D721Med (cell line): ENCODE data around the gene EGFL7.

Experiments
- DNase-seq: peaks from one replicate; pipeline ENCODE4 v3.0.0; 2011; ENCODE audit warnings: low spot score; ENCODE audit not compliant: insufficient read length
- FAIRE-seq: peaks from 2 replicates; lab custom pipeline; 2011; peaks lifted over from hg19 to GRCh38; lab: Jason Lieb, UNC
- TF ChIP-seq, protein P1 (sequence below): IDR thresholded peaks from 2 replicates; pipeline ENCODE4 v1.5.1; 2012; ENCODE audit warnings: mild to moderate bottlenecking, control low read depth; ENCODE audit not compliant: insufficient read depth; ENCODE audit errors: missing control alignments

Gene EGFL7

GRCh38 chr9:136646827-136647711 is 15.6 kb upstream of the EGFL7 start:
- DNase-seq (no peak), FAIRE-seq (no peak)
- TF ChIP-seq, protein P1, sequence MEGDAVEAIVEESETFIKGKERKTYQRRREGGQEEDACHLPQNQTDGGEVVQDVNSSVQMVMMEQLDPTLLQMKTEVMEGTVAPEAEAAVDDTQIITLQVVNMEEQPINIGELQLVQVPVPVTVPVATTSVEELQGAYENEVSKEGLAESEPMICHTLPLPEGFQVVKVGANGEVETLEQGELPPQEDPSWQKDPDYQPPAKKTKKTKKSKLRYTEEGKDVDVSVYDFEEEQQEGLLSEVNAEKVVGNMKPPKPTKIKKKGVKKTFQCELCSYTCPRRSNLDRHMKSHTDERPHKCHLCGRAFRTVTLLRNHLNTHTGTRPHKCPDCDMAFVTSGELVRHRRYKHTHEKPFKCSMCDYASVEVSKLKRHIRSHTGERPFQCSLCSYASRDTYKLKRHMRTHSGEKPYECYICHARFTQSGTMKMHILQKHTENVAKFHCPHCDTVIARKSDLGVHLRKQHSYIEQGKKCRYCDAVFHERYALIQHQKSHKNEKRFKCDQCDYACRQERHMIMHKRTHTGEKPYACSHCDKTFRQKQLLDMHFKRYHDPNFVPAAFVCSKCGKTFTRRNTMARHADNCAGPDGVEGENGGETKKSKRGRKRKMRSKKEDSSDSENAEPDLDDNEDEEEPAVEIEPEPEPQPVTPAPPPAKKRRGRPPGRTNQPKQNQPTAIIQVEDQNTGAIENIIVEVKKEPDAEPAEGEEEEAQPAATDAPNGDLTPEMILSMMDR = no peak

- FAIRE-seq = no peak
- no peak for DNase-seq
Observed at GRCh38 chr9:136648751-136649150, 14.0 kb upstream of the EGFL7 start.

DNA sequence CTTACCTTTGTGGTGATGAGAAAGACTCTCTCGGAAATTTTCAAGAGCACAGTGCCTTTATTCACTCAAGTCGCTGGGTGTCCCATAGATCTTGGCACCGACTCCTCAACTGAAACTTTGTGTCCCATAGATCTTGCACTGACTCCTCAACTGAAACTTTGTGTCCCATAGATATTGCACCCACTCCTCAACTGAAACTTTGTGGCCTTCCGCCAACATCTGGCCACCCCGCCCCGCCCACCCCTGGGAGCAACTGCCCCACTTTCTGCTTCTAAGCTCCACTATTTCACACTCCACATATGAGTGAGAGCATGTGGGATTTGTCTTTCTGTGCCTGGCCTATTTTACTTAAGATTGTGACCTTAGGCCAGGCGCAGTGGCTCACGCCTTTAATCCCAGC is 12.7 kb upstream of the EGFL7 start:
- DNase-seq (no peak), FAIRE-seq (no peak)
- TF ChIP-seq, protein P1 = no peak

More at GRCh38 chr9:136648751-136649150, 14.0 kb upstream of the EGFL7 start:
- TF ChIP-seq, protein P1 = no peak

DNA sequence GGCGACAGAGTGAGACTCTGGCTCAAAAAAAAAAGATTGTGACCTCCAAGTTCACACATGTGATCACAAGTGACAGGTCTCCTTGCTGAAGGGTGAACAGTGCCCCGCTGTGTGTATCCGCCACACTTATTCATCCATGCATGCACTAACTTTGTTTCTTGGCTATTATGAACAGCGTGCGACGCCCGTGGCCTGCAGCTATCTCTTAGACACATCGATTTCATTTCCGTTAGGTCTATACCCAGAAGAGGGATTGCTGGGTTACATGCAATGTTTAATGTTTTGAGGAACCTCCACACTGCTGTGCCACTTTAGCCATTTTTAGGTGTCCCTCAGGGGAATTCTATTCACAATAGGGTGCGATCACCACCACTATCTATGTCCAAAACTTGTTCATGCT is 12.1 kb upstream of the EGFL7 start:
- no peak for DNase-seq
- TF ChIP-seq, protein P1 = no peak
- no peak for FAIRE-seq

DNA sequence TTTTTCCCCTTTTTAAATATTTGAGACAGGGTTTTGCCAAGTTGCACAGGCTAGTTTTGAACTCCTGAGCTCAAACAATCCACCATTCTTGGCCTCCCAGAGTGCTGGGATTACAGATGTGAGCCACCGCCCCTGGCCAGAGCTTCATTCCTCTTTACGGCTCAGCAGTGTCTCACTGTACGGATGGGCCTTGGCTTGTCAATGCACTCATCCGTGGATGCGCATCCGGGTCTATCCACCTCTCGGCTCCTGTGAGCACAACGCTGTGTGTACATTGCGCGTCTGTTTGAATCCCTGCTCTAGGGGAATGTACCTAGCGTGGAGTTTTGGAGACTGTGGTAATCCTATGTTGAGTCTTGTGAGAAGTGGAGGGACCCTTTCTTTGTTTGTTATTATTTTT is 10.9 kb upstream of the EGFL7 start:
- no peak for FAIRE-seq
- TF ChIP-seq, protein P1 = no peak
- no peak for DNase-seq

DNA sequence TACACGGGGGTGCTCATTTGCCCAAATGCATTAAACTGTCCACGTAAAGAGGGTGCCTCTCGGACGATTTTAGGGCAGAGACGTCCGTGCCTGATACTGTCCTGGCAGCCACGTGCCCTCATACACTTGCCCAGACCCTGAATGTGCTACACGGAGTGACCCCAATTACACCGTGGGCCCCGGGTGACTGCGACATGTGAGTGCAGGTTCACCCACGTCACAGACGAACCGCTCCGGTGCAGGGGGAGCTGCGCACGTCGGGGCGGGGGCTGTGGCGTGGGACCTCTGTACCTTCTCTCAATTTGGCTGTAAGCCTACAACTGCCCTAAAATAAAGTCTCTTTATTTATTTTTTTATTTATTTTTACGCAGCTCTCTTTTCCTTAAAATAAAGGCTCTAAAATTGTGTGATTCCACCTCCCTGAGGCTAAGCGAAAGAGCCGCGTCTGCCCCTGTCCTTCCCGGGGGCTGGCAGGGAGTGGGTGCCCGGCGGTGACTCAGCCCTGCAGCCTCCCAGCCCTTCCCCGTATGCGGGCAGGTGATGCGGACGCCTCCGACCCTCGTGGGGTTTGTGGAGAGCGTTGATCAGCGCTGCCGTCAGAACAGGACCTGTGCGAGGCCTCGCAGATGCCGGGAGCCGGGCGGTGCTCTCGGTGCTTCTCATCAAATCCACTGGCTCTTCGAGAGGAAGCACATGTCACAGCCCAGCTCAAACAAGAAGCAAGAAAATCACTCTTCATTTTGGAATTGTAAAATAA is 9.2 kb upstream of the EGFL7 start:
- DNase-seq = no peak
- no peak for FAIRE-seq
- TF ChIP-seq, protein P1 = no peak
